HCEC 1CT (cell line): ENCODE results near the gene KCNH2.

Experiments used
- DNase-seq: peaks from one replicate; pipeline ENCODE4 v3.0.0-alpha.2; 2017

The KCNH2 gene

GRCh38 chr7:150946421-150947240 is 31.5 kb downstream of the KCNH2 start:
- no peak for DNase-seq

- no peak for DNase-seq
These were observed 32.2 kb downstream of the KCNH2 start for GRCh38 chr7:150945853-150946420.

- no peak for DNase-seq
These were observed 32.8 kb downstream of the KCNH2 start for GRCh38 chr7:150945171-150945852.

- DNase-seq: no peak
These were observed 33.8 kb downstream of the KCNH2 start for GRCh38 chr7:150944066-150945042.

- DNase-seq: no peak
These were observed 34.7 kb downstream of the KCNH2 start for GRCh38 chr7:150943453-150943814.

GRCh38 chr7:150942591-150943452 is 35.3 kb downstream of the KCNH2 start:
- DNase-seq: no peak

- DNase-seq: no peak
These were observed 36.0 kb downstream of the KCNH2 start for GRCh38 chr7:150942001-150942590.

- no peak for DNase-seq
These were observed 36.6 kb downstream of the KCNH2 start for GRCh38 chr7:150941351-150942000.

- DNase-seq: no peak
These were observed 37.6 kb downstream of the KCNH2 start for GRCh38 chr7:150940431-150941102.

- DNase-seq: no peak
These were observed 38.7 kb downstream of the KCNH2 start for GRCh38 chr7:150939466-150939865.

GRCh38 chr7:150939052-150939451 is 39.1 kb downstream of the KCNH2 start:
- no peak for DNase-seq

- no peak for DNase-seq
These were observed 39.6 kb downstream of the KCNH2 start for GRCh38 chr7:150938566-150938965.

- DNase-seq: peak; percentile 9
These were observed 40.1 kb downstream of the KCNH2 start for GRCh38 chr7:150937848-150938561.

GRCh38 chr7:150936018-150936417 is 42.1 kb downstream of the KCNH2 start:
- no peak for DNase-seq

GRCh38 chr7:150935149-150935548 is 43.0 kb downstream of the KCNH2 start:
- DNase-seq: no peak

- no peak for DNase-seq
These were observed 43.9 kb downstream of the KCNH2 start for GRCh38 chr7:150934045-150934766.

- DNase-seq: no peak
These were observed 46.8 kb downstream of the KCNH2 start for GRCh38 chr7:150931199-150931869.

- DNase-seq: no peak
These were observed 49.6 kb downstream of the KCNH2 start for GRCh38 chr7:150928541-150928940.
